HuH-7 (cell line): ENCODE results near the gene TMCO4.
A peak's percentile ranks its signal among the peaks of the same experiment; 100 is the strongest.

ENCODE experiments used
- DNase-seq: peaks from one replicate; pipeline ENCODE4 v3.0.0; 2011; ENCODE audit warnings: low spot score

TMCO4 gene

GRCh38 chr1:19715334-19716203 lies 84.1 kb downstream of the TMCO4 start:
- DNase-seq = peak; percentile 89

- DNase-seq = no peak
Observed at GRCh38 chr1:19712928-19713327, 86.8 kb downstream of the TMCO4 start.

GRCh38 chr1:19710825-19711611 lies 88.7 kb downstream of the TMCO4 start:
- no peak for DNase-seq

GRCh38 chr1:19709260-19709793 lies 90.4 kb downstream of the TMCO4 start:
- no peak for DNase-seq

- no peak for DNase-seq
Observed at GRCh38 chr1:19708567-19709110, 91.1 kb downstream of the TMCO4 start.

GRCh38 chr1:19706136-19706535 lies 93.6 kb downstream of the TMCO4 start:
- no peak for DNase-seq

- DNase-seq = no peak
Observed at GRCh38 chr1:19705464-19705863, 94.3 kb downstream of the TMCO4 start.

- peak; percentile 83 for DNase-seq
Observed at GRCh38 chr1:19704247-19705113, 95.2 kb downstream of the TMCO4 start.

GRCh38 chr1:19703280-19703679 lies 96.4 kb downstream of the TMCO4 start:
- no peak for DNase-seq

- DNase-seq = no peak
Observed at GRCh38 chr1:19700079-19700777, 99.5 kb downstream of the TMCO4 start.

GRCh38 chr1:19698181-19698580 lies 101.5 kb downstream of the TMCO4 start:
- no peak for DNase-seq

GRCh38 chr1:19696820-19697219 lies 102.9 kb downstream of the TMCO4 start:
- no peak for DNase-seq

GRCh38 chr1:19695772-19696171 lies 103.9 kb downstream of the TMCO4 start:
- DNase-seq = no peak

- DNase-seq = no peak
Observed at GRCh38 chr1:19694298-19694697, 105.4 kb downstream of the TMCO4 start.

- DNase-seq = no peak
Observed at GRCh38 chr1:19690342-19690741, 109.4 kb downstream of the TMCO4 start.

GRCh38 chr1:19689856-19690255 lies 109.9 kb downstream of the TMCO4 start:
- no peak for DNase-seq

- no peak for DNase-seq
Observed at GRCh38 chr1:19689085-19689757, 110.5 kb downstream of the TMCO4 start.

- no peak for DNase-seq
Observed at GRCh38 chr1:19688041-19688842, 111.5 kb downstream of the TMCO4 start.

- no peak for DNase-seq
Observed at GRCh38 chr1:19687414-19687813, 112.3 kb downstream of the TMCO4 start.

- no peak for DNase-seq
Observed at GRCh38 chr1:19685994-19686393, 113.7 kb downstream of the TMCO4 start.
